Caco-2 (cell line): ENCODE results near the gene ANKRD36C. TPM values are rescaled to one million over a fixed set of nuclear protein-coding genes. Genes with fewer than 3 reads are reported as not detected.
"Not testable (repeated sequence)": the region's sequence is repeated elsewhere in the genome, so short reads cannot be mapped to it uniquely, and the experiment has no call there.

ENCODE experiments used
- BruUV-seq: library from RNA; stranded (reverse); fragments of 400-500 nt; replicated peaks from 2 replicates; lab custom pipeline; 2021; lab: Mats Ljungman, UMichigan
- CTCF ChIA-PET: fragments of 300-600 bp; sonication (Branson Sonifier 250); formaldehyde crosslinking; loops from one replicate; lab custom pipeline; 2022; ENCODE audit warnings: antibody characterized with exemption; lab: Charles Lee
- POLR2A ChIA-PET: fragments of 300-600 bp; sonication (Branson Sonifier 250); formaldehyde crosslinking; loops from one replicate; lab custom pipeline; 2022; ENCODE audit warnings: antibody characterized with exemption; lab: Charles Lee
- DNase-seq, 2 experiments: peaks; one replicate each; pipeline versions ENCODE4 v3.0.0 to v3.0.0-alpha.2; 2020 to 2022
- H3K27me3 ChIP-seq: replicated peaks from 2 replicates; pipeline ENCODE4 v1.6.0; 2011; ENCODE audit warnings: low read length; ENCODE audit not compliant: control insufficient read depth, insufficient read depth
- H3K36me3 ChIP-seq: 2 replicates; pipeline ENCODE4 v1.5.1; 2011; ENCODE audit warnings: low read length; ENCODE audit not compliant: control insufficient read depth, insufficient read depth
- H3K4me1 ChIP-seq: fragments of 250-450 bp; sonication (Bioruptor Pico); 2 replicates; pipeline ENCODE4 v1.5.1; 2020; ENCODE audit warnings: mild to moderate bottlenecking
- H3K4me3 ChIP-seq: 2 replicates; pipeline ENCODE4 v1.5.1; 2011; ENCODE audit warnings: low read depth, mild to moderate bottlenecking, control low read depth, low read length
- H3K9me3 ChIP-seq: fragments of 250-450 bp; sonication (Bioruptor Pico); 2 replicates; pipeline ENCODE4 v1.5.1; 2020; ENCODE audit warnings: mild to moderate bottlenecking, moderate library complexity
- H3K27ac Mint-ChIP-seq: one replicate; pipeline ENCODE4 v1.8.0; 2022; ENCODE audit warnings: mixed read lengths; ENCODE audit not compliant: unreplicated experiment
- H3K27me3 Mint-ChIP-seq: one replicate; pipeline ENCODE4 v1.8.0; 2022; ENCODE audit warnings: mixed read lengths; ENCODE audit not compliant: insufficient read depth, unreplicated experiment
- H3K36me3 Mint-ChIP-seq: one replicate; pipeline ENCODE4 v1.8.0; 2022; ENCODE audit warnings: mild to moderate bottlenecking, mixed read lengths; ENCODE audit not compliant: insufficient read depth, unreplicated experiment
- H3K4me1 Mint-ChIP-seq: one replicate; pipeline ENCODE4 v1.8.0; 2022; ENCODE audit warnings: low read depth, mixed read lengths; ENCODE audit not compliant: unreplicated experiment
- H3K4me3 Mint-ChIP-seq: one replicate; pipeline ENCODE4 v1.8.0; 2022; ENCODE audit warnings: mild to moderate bottlenecking, moderate library complexity, mixed read lengths; ENCODE audit not compliant: unreplicated experiment
- H3K9me3 Mint-ChIP-seq: one replicate; pipeline ENCODE4 v1.8.0; 2022; ENCODE audit warnings: mixed read lengths; ENCODE audit not compliant: unreplicated experiment
- intact Hi-C: fragments of 100-400 bp; cut with micrococcal nuclease; formaldehyde crosslinking; loops from one replicate; pipeline ENCODE4 v1.10.0; 2022; ENCODE audit not compliant: unreplicated experiment
- total RNA-seq: library from RNA; stranded (reverse); gene quantifications from 2 replicates; pipeline ENCODE4 v1.2.3, GENCODE V29; 2022

Gene ANKRD36C
- total RNA-seq, 1 experiment from 2014 or later = 28.8 TPM

DNA sequence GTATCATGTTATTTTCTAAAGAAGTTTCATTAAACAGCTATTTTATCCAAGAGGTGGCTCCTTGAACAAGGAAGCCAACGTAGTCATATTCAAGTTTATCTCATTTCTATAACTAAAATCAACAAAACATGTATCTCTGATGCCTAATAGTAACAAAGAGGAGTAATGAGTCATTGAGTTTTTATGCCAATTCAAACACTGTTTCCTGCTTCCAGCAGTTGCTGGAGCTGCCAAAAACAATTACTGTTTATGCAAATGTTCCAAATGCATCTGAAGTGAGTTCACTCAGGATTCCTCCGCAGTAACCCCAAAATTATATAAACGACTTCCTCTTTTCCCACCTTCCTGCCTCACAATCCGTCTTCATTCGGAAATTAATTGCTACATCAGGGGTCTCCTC is 80.2 kb downstream of the ANKRD36C start:
- H3K27me3 Mint-ChIP-seq, BruUV-seq, POLR2A ChIA-PET, CTCF ChIA-PET, H3K36me3 ChIP-seq, H3K9me3 Mint-ChIP-seq, H3K9me3 ChIP-seq, H3K27me3 ChIP-seq, H3K4me3 Mint-ChIP-seq, H3K4me1 Mint-ChIP-seq, H3K4me1 ChIP-seq, H3K4me3 ChIP-seq, intact Hi-C loops, DNase-seq, H3K36me3 Mint-ChIP-seq, H3K27ac Mint-ChIP-seq: not testable (repeated sequence)

DNA sequence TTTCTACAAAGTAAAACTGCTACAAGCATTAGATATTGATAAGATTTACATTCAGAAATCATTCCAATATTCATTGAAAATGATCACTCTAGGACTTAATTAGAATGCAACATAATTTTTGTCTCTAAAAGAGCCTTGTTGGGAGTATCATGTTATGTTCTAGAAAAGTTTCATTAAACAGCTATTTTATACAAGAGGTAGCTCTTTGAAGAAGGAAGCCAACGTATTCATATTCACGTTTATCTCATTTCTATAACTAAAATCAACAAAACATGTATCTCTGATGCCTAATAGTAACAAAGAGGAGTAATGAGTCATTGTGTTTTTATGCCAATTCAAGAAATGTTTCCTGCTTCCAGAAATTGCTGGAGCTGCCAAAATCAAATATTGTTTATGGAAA is 97.2 kb downstream of the ANKRD36C start:
- H3K27ac Mint-ChIP-seq, BruUV-seq, H3K4me1 ChIP-seq, H3K9me3 Mint-ChIP-seq, H3K9me3 ChIP-seq, H3K27me3 ChIP-seq, intact Hi-C loops, POLR2A ChIA-PET, H3K27me3 Mint-ChIP-seq, CTCF ChIA-PET, H3K4me3 Mint-ChIP-seq, H3K36me3 ChIP-seq, H3K4me1 Mint-ChIP-seq, DNase-seq, H3K4me3 ChIP-seq, H3K36me3 Mint-ChIP-seq: not testable (repeated sequence)

DNA sequence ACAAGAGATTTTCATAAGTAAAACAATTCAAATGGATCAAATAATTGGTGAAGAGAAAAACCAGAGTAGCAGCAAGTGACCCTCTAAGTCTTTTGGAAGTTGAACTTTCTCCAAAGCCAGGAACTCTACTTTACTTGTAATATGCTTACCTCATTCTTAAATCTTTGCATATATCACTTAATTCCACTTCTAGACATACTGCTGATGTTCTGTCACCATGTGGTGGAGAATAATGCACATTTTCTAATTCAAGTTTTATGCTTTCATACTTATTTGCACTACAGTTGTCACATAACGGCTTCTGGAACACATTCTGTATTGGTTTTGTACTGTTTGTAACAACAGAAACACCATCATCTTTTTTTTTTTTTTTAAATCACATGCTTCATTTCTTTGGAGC is 123.7 kb downstream of the ANKRD36C start:
- POLR2A ChIA-PET, H3K4me1 Mint-ChIP-seq: not testable (repeated sequence)

DNA sequence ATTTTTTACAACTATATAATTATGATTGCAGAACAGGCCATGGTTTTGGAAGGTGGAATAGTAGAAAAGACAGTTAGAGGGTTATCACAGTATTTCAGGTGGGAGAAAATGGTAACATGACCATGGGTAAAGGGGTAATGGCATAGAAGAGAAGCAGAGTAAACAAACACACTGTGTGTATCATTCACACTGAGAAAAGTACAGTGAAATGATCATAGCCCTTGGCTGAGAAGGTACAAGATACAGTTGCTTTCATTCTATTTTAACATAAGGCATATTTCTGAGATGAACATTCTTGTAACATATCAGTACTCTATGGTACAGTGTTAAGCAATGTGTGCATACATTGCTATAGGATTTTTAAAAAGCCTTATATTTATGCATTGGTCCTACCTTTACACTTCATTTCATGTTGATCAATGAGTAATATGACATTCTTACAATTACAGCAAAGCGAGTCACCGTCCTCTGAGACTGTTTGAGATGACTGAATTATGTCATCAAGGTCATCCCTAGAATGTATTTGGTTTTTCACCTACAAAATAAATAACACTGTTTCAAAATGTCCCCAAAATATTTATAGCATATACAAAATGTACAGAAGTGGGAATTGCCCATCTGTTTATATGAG is 124.5 kb downstream of the ANKRD36C start:
- intact Hi-C loops, H3K36me3 Mint-ChIP-seq, H3K27me3 Mint-ChIP-seq, H3K27ac Mint-ChIP-seq, H3K9me3 ChIP-seq, H3K4me1 Mint-ChIP-seq, CTCF ChIA-PET, H3K4me3 Mint-ChIP-seq, DNase-seq, H3K9me3 Mint-ChIP-seq, H3K27me3 ChIP-seq, H3K4me3 ChIP-seq, POLR2A ChIA-PET, BruUV-seq, H3K4me1 ChIP-seq, H3K36me3 ChIP-seq: not testable (repeated sequence)

More for the DNA sequence above, 123.7 kb downstream of the ANKRD36C start:
- H3K27me3 ChIP-seq, H3K36me3 Mint-ChIP-seq, intact Hi-C loops, H3K27ac Mint-ChIP-seq, H3K4me3 Mint-ChIP-seq, H3K4me3 ChIP-seq, CTCF ChIA-PET, H3K36me3 ChIP-seq, H3K9me3 ChIP-seq, H3K9me3 Mint-ChIP-seq, DNase-seq, H3K27me3 Mint-ChIP-seq, H3K4me1 ChIP-seq, BruUV-seq: not testable (repeated sequence)

DNA sequence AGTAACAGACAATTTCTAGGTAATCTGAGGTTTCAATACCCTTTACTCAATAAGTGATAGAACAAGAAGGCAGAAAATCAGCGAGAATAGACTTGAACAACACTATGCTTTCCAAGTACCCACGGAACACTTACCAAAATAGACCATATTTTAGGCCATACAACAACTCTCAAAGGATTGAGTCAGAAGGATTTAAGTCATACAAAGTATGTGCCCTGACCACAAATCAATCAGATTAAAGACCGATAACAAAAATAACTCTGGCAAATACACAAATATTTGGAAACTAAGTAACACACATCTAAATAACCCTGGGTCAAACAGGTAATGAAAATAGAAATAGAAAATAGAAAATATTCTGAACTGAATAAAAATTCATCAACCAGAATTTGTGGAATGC is 129.5 kb downstream of the ANKRD36C start:
- H3K27me3 Mint-ChIP-seq, H3K36me3 ChIP-seq, CTCF ChIA-PET, intact Hi-C loops, H3K4me1 ChIP-seq, H3K27ac Mint-ChIP-seq, H3K36me3 Mint-ChIP-seq, H3K4me3 ChIP-seq, H3K9me3 Mint-ChIP-seq, H3K27me3 ChIP-seq, POLR2A ChIA-PET, H3K4me3 Mint-ChIP-seq, BruUV-seq, H3K4me1 Mint-ChIP-seq, DNase-seq, H3K9me3 ChIP-seq: not testable (repeated sequence)
